HUES6 (cell line): ENCODE results near the gene PNMA1.
"Not testable (repeated sequence)": the region's sequence is repeated elsewhere in the genome, so short reads cannot be mapped to it uniquely, and the experiment has no call there.

ENCODE experiments used
- H3K27ac ChIP-seq: 2 replicates; pipeline ENCODE4 v1.7.0; 2013; ENCODE audit warnings: low read depth, mild to moderate bottlenecking, low read length, inconsistent platforms
- H3K27me3 ChIP-seq: 2 replicates; pipeline ENCODE4 v1.6.1; 2013; ENCODE audit warnings: low read length; ENCODE audit not compliant: control insufficient read depth, insufficient read depth
- H3K36me3 ChIP-seq: 2 replicates; pipeline ENCODE4 v1.6.1; 2013; ENCODE audit warnings: low read length; ENCODE audit not compliant: control insufficient read depth, insufficient read depth
- H3K4me1 ChIP-seq: 2 replicates; pipeline ENCODE4 v1.6.1; 2013; ENCODE audit warnings: low read length; ENCODE audit not compliant: control insufficient read depth, insufficient read depth
- H3K4me3 ChIP-seq: 2 replicates; pipeline ENCODE4 v1.5.1; 2013; ENCODE audit warnings: low read depth, low read length
- H3K9ac ChIP-seq: one replicate; pipeline ENCODE4 v1.6.1; 2013; ENCODE audit warnings: mild to moderate bottlenecking, low read length
- H3K9me3 ChIP-seq: 2 replicates; pipeline ENCODE4 v1.6.1; 2013; ENCODE audit warnings: low read depth, low read length; ENCODE audit not compliant: control insufficient read depth, insufficient read depth

PNMA1 gene

GRCh38 chr14:73708076-73708475, 6.1 kb downstream of the PNMA1 start:
- H3K36me3 ChIP-seq, H3K4me1 ChIP-seq, H3K9ac ChIP-seq, H3K27me3 ChIP-seq, H3K9me3 ChIP-seq, H3K4me3 ChIP-seq, H3K27ac ChIP-seq: not testable (repeated sequence)

- H3K27me3 ChIP-seq = no peaks in the 10 kb centered on the region
- H3K36me3 ChIP-seq = no peaks in the 10 kb centered on the region
- no peak overlapping the region for H3K4me3 ChIP-seq
- H3K9ac ChIP-seq = no peak overlapping the region
- no peaks in the 10 kb centered on the region for H3K4me1 ChIP-seq
- H3K27ac ChIP-seq = no peak overlapping the region
- no peaks in the 10 kb centered on the region for H3K9me3 ChIP-seq
Measured at GRCh38 chr14:73700325-73700724, 13.9 kb downstream of the PNMA1 start.

- H3K4me3 ChIP-seq = no peak overlapping the region
- peaks cover 3% of the 10 kb centered on the region; the same call in 1 of the 2 replicates for H3K36me3 ChIP-seq
- H3K9ac ChIP-seq = no peak overlapping the region
- no peaks in the 10 kb centered on the region for H3K27me3 ChIP-seq
- no peak overlapping the region for H3K27ac ChIP-seq
- no peaks in the 10 kb centered on the region for H3K9me3 ChIP-seq
- H3K4me1 ChIP-seq = no peaks in the 10 kb centered on the region
Measured at GRCh38 chr14:73696466-73697400, 17.5 kb downstream of the PNMA1 start.

GRCh38 chr14:73695997-73696396, 18.2 kb downstream of the PNMA1 start:
- H3K27ac ChIP-seq = no peak overlapping the region
- H3K4me1 ChIP-seq = no peaks in the 10 kb centered on the region
- H3K9ac ChIP-seq = no peak overlapping the region
- H3K36me3 ChIP-seq = peaks cover 3% of the 10 kb centered on the region
- no peak overlapping the region for H3K4me3 ChIP-seq
- no peaks in the 10 kb centered on the region for H3K27me3 ChIP-seq
- H3K9me3 ChIP-seq = no peaks in the 10 kb centered on the region

GRCh38 chr14:73695082-73695481, 19.1 kb downstream of the PNMA1 start:
- Histone ChIP-seq H3K4me3 (no peak overlapping the region), H3K4me1 (no peaks in the 10 kb centered on the region), H3K9me3 (no peaks in the 10 kb centered on the region), H3K27ac (no peak overlapping the region), H3K27me3 (no peaks in the 10 kb centered on the region), H3K36me3 (peaks cover 7% of the 10 kb centered on the region), H3K9ac (no peak overlapping the region)

GRCh38 chr14:73694083-73694482, 20.1 kb downstream of the PNMA1 start:
- Histone ChIP-seq H3K27ac (no peak overlapping the region), H3K9ac (no peak overlapping the region), H3K36me3 (peaks cover 10% of the 10 kb centered on the region), H3K27me3 (no peaks in the 10 kb centered on the region), H3K4me1 (no peaks in the 10 kb centered on the region), H3K4me3 (no peak overlapping the region), H3K9me3 (no peaks in the 10 kb centered on the region)

- Histone ChIP-seq H3K9ac (no peak overlapping the region), H3K9me3 (no peaks in the 10 kb centered on the region), H3K36me3 (peaks cover 7% of the 10 kb centered on the region), H3K4me3 (no peak overlapping the region), H3K4me1 (no peaks in the 10 kb centered on the region), H3K27ac (no peak overlapping the region), H3K27me3 (no peaks in the 10 kb centered on the region)
Measured at GRCh38 chr14:73686901-73687300, 27.3 kb downstream of the PNMA1 start.

- Histone ChIP-seq H3K9me3 (no peaks in the 10 kb centered on the region), H3K4me3 (no peak overlapping the region)
Measured at GRCh38 chr14:73685328-73685727, 28.9 kb downstream of the PNMA1 start.

GRCh38 chr14:73684627-73685026, 29.6 kb downstream of the PNMA1 start:
- H3K4me3 ChIP-seq = no peak overlapping the region
- no peak overlapping the region for H3K27ac ChIP-seq

More at GRCh38 chr14:73685328-73685727, 28.9 kb downstream of the PNMA1 start:
- H3K36me3 ChIP-seq = peaks cover 3% of the 10 kb centered on the region; the same call in 1 of the 2 replicates
- H3K27me3 ChIP-seq = no peaks in the 10 kb centered on the region
- no peak overlapping the region for H3K27ac ChIP-seq
- H3K4me1 ChIP-seq = no peaks in the 10 kb centered on the region
- no peak overlapping the region for H3K9ac ChIP-seq

GRCh38 chr14:73680821-73681220, 33.4 kb downstream of the PNMA1 start:
- H3K4me1 ChIP-seq = no peaks in the 10 kb centered on the region
- no peaks in the 10 kb centered on the region for H3K27me3 ChIP-seq
- H3K9ac ChIP-seq = no peak overlapping the region
- no peaks in the 10 kb centered on the region for H3K36me3 ChIP-seq
- no peak overlapping the region for H3K4me3 ChIP-seq
- no peak overlapping the region for H3K27ac ChIP-seq
- no peaks in the 10 kb centered on the region for H3K9me3 ChIP-seq

More at GRCh38 chr14:73684627-73685026, 29.6 kb downstream of the PNMA1 start:
- peaks cover 3% of the 10 kb centered on the region; the same call in 1 of the 2 replicates for H3K36me3 ChIP-seq
- no peaks in the 10 kb centered on the region for H3K27me3 ChIP-seq
- no peaks in the 10 kb centered on the region for H3K4me1 ChIP-seq
- no peak overlapping the region for H3K9ac ChIP-seq
- H3K9me3 ChIP-seq = no peaks in the 10 kb centered on the region

- H3K36me3 ChIP-seq = no peaks in the 10 kb centered on the region
- H3K27me3 ChIP-seq = no peaks in the 10 kb centered on the region
- no peaks in the 10 kb centered on the region for H3K9me3 ChIP-seq
- no peak overlapping the region for H3K27ac ChIP-seq
- H3K9ac ChIP-seq = no peak overlapping the region
- no peaks in the 10 kb centered on the region for H3K4me1 ChIP-seq
- H3K4me3 ChIP-seq = no peak overlapping the region
Measured at GRCh38 chr14:73678698-73679097, 35.5 kb downstream of the PNMA1 start.
